Measurements from ENCODE around the gene CLCNKA.
A peak's percentile ranks its signal among the peaks of the same experiment; 100 is the strongest.

Gene CLCNKA

DNA sequence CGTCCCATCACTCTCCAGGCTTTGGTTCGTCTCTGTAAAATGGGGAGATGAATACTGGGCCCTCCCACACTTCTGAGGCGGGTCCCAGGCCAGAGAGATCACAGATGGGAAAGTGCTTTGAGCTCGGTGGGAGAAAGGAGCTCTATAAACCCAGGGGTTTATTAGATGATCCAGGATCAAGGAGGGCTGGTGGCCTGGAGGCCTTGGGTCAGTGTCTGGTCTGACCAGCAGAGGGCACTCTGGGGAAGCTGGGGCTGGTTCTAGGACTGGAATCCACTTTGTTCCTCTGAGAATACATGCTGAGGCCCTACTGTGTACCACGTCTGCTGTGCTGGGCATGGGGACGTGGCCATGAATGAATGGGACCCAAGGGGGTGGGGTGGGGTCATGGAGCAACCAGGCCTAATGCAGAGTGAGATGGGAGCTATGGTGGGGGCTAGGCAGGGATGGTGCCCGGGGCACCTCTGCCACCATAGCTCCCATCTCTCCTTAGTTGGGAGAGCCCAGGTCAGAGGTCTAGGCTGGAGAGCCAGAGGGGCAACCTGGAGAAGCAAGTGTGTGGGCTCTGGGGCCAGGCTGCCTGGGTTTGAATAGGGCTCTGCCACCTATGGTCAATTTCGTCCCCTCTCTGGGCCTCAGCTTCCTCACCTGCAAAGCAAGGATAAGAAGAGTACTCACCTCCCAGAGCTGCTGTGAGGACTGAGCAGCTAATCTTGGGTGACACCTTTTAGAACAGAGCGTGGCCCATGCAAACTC is 60.6 kb downstream of the CLCNKA start:
- peak; percentile 88 for DNase-seq

DNA sequence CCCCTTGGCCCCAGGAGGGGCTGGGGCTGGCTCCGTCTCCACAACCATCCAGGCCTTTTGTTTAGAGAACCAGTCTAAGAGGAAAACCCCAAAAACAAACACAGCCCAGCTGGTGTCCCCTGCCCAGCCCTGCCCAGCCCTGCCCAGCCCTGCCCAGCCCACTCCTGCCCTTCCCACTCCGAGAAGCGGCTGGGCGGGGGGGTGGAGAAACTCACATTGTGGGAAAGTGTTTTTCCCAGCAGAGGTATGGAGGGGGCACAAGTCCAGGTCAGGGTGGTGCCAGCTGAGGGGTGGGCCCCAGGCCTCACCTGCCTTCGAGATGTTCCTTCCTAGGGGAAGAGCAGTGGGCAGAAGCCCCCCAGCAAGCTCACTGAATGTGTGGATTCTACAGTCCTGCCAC is 61.6 kb downstream of the CLCNKA start:
- DNase-seq: no peak

All from islet precursor cell (in vitro differentiated cells).